ENCODE results near the gene YTHDF2.

YTHDF2 gene

GRCh38 chr1:28740118-28740517 lies 3.4 kb downstream of the YTHDF2 start:
- no peak for TF ChIP-seq ZNF501 (tag by site-specific recombination; IDR thresholded peaks at IDR 0.05)
- TF ChIP-seq PRDM1 (tag by site-specific recombination; IDR thresholded peaks at IDR 0.05) = 0 out of 2 replicates have a peak, but pooled peaks have one; percentile 9
- Histone ChIP-seq H3K4me1 (ENCODE audit: control insufficient read depth, insufficient read depth, low read length) (no peaks in the 10 kb centered on the region; the same call in 1 of the 2 replicates), H3K27ac (ENCODE audit: extremely low read depth, low read depth, low read length) (no peak overlapping the region), H3K9me3 (ENCODE audit: control insufficient read depth, insufficient read depth, low read depth, low read length) (no peaks in the 10 kb centered on the region), H3K4me3 (ENCODE audit: low read depth, low read length) (no peak overlapping the region), H3K36me3 (ENCODE audit: control insufficient read depth in 2 of 2, insufficient read depth in 1 of 2, low read length in 2 of 2) (peaks cover 56 to 73% of the 10 kb centered on the region in 2 experiments)
- CTCF ChIA-PET = interaction anchor here (0.6 kb wide), 1 partner anchor 458 kb away, joined by 5 read pairs; no protein-coding TSS in a partner anchor
- POLR2A ChIA-PET = interaction anchor here (0.6 kb wide), 1 partner anchor 233 kb away, joined by 3 read pairs; no protein-coding TSS in a partner anchor

GRCh38 chr1:28744184-28744583 lies 7.4 kb downstream of the YTHDF2 start:
- ChIA-PET POLR2A (no interaction called here), CTCF (no interaction called here)
- peaks cover 66 to 88% of the 10 kb centered on the region in 2 experiments for H3K36me3 ChIP-seq (ENCODE audit: control insufficient read depth in 2 of 2, insufficient read depth in 1 of 2, low read length in 2 of 2)
- H3K9me3 ChIP-seq (ENCODE audit: control insufficient read depth, insufficient read depth, low read depth, low read length) = no peaks in the 10 kb centered on the region
- peaks cover 12% of the 10 kb centered on the region for H3K4me1 ChIP-seq (ENCODE audit: control insufficient read depth, insufficient read depth, low read length)
- H3K4me3 ChIP-seq (ENCODE audit: low read depth, low read length) = no peak overlapping the region
- no peak for TF ChIP-seq ZNF514 (tag by site-specific recombination; IDR thresholded peaks at IDR 0.05)
- TF ChIP-seq ZNF341 (tag by site-specific recombination; IDR thresholded peaks at IDR 0.05; ENCODE audit: low read depth) = no peak
- peak; percentile 80 for TF ChIP-seq ZBTB17 (tag by site-specific recombination; IDR thresholded peaks at IDR 0.05)
- TF ChIP-seq ZNF600 (tag by site-specific recombination; IDR thresholded peaks at IDR 0.05) = 0 out of 2 replicates have a peak, but pooled peaks have one; percentile 11
- TF ChIP-seq PRDM6 (tag by site-specific recombination; IDR thresholded peaks at IDR 0.05) = 0 out of 2 replicates have a peak, but pooled peaks have one; percentile 7
- TF ChIP-seq INSM2 (tag by site-specific recombination; IDR thresholded peaks at IDR 0.05) = peak; percentile 40; the same call in 1 of the 2 replicates
- no peak overlapping the region for H3K27ac ChIP-seq (ENCODE audit: extremely low read depth, low read depth, low read length)

GRCh38 chr1:28745653-28746173 lies 9.0 kb downstream of the YTHDF2 start:
- Histone ChIP-seq H3K9me3 (ENCODE audit: control insufficient read depth, insufficient read depth, low read depth, low read length) (no peaks in the 10 kb centered on the region), H3K4me1 (ENCODE audit: control insufficient read depth, insufficient read depth, low read length) (peaks cover 12% of the 10 kb centered on the region), H3K4me3 (ENCODE audit: low read depth, low read length) (no peak overlapping the region), H3K36me3 (ENCODE audit: control insufficient read depth in 2 of 2, insufficient read depth in 1 of 2, low read length in 2 of 2) (peaks cover 56 to 83% of the 10 kb centered on the region in 2 experiments), H3K27ac (ENCODE audit: extremely low read depth, low read depth, low read length) (no peak overlapping the region)
- ChIA-PET CTCF (interaction anchor here (2.3 kb wide), 1 partner anchor 9 kb away, joined by 11 read pairs; the partner anchor contains the start of gene YTHDF2), POLR2A (interaction anchor here (0.7 to 2.6 kb wide), 2 partner anchors 9 to 69 kb away, joined by 4 to 11 read pairs; partner anchors contain the start of gene YTHDF2)
- TF ChIP-seq SCRT2 (tag by site-specific recombination; IDR thresholded peaks at IDR 0.05) (peak; percentile 81), ZNF580 (tag by site-specific recombination; IDR thresholded peaks at IDR 0.05) (0 out of 2 replicates have a peak, but pooled peaks have one; percentile 34), ZNF639 (tag by site-specific recombination; IDR thresholded peaks at IDR 0.05) (0 out of 2 replicates have a peak, but pooled peaks have one; percentile 0), SCRT1 (tag by site-specific recombination; IDR thresholded peaks at IDR 0.05; ENCODE audit: borderline replicate concordance) (peak; percentile 84), BCL11A (tag by site-specific recombination; IDR thresholded peaks at IDR 0.05; ENCODE audit: low read depth) (no peak), YY1 (tag by site-specific recombination; IDR thresholded peaks at IDR 0.05) (no peak), ZNF266 (tag by site-specific recombination; IDR thresholded peaks at IDR 0.05; ENCODE audit: low read depth) (no peak), ZNF121 (tag by site-specific recombination; IDR thresholded peaks at IDR 0.05) (peak; percentile 99), ZNF645 (tag by site-specific recombination; IDR thresholded peaks at IDR 0.05) (no peak)
